Measurements from ENCODE around the gene KCNK2. TPM values are rescaled to one million over a fixed set of nuclear protein-coding genes. Genes with fewer than 3 reads are reported as not detected.
A peak's percentile ranks its signal among the peaks of the same experiment; 100 is the strongest.

Gene KCNK2
- total and polyA plus RNA-seq, 2 of the 4 experiments (the other 2 are of a cell fraction): 45.9 to 86.9 TPM

GRCh38 chr1:215081661-215082531 is 641 bp upstream of the KCNK2 start:
- peak overlapping the region; percentile 36 for H3K14ac ChIP-seq (replicated peaks; ENCODE audit: low read depth, low read length)
- no peak overlapping the region; the same call in 1 of the 2 replicates for H3K27ac ChIP-seq (ENCODE audit: insufficient read depth, low read length)
- H3K4me2 ChIP-seq (ENCODE audit: low read depth, low read length): peak overlapping the region; percentile 74
- H2BK120ac ChIP-seq (ENCODE audit: low read depth, low read length): peak overlapping the region; percentile 59; the same call in 1 of the 2 replicates
- ATAC-seq (ENCODE audit: low read depth) (peak; percentile 26), DNase-seq (peak; percentile 23)
- POLR2A ChIA-PET (ENCODE audit: unreplicated experiment): no interaction called here
- peak overlapping the region; percentile 29 for H2AK5ac ChIP-seq (ENCODE audit: low read depth, low read length)
- H3K4me1 ChIP-seq (ENCODE audit: control insufficient read depth, insufficient read depth, low read length): peaks cover 2% of the 10 kb centered on the region; the same call in 1 of the 2 replicates
- peak overlapping the region; percentile 93 for H2AFZ ChIP-seq (replicated peaks; ENCODE audit: low read length, poor library complexity)
- H3K27me3 ChIP-seq (ENCODE audit: control insufficient read depth, insufficient read depth, low read length): peaks cover 4% of the 10 kb centered on the region; the same call in 1 of the 2 replicates
- H4K8ac ChIP-seq (ENCODE audit: low read depth in 2 of 2, low read length in 2 of 2): peak overlapping the region; percentile 16 to 59; a peak in 3 of 4 replicates
- H3K9me1 ChIP-seq (ENCODE audit: insufficient read depth, low read length): no peaks in the 10 kb centered on the region
- peak overlapping the region; percentile 50 for H3K4ac ChIP-seq (ENCODE audit: low read depth, low read length)
- peak overlapping the region; percentile 26; the same call in 1 of the 2 replicates for H2BK20ac ChIP-seq (ENCODE audit: low read depth, low read length)
- H3K56ac ChIP-seq (ENCODE audit: extremely low read depth, insufficient read depth, low read length): no peak overlapping the region
- intact Hi-C loops (cut with micrococcal nuclease) (loop anchor here (2.0 to 5.0 kb wide), 4 partner anchors 125 to 445 kb away; no protein-coding TSS in a partner anchor), dilution Hi-C loops (cut with HindIII; ENCODE audit: low sequenced_read_pairs, unreplicated experiment) (no loop called here), in situ Hi-C loops (cut with MboI; ENCODE audit: low sequenced_read_pairs) (no loop called here)
- H2BK15ac ChIP-seq (ENCODE audit: low read depth, low read length): peak overlapping the region; percentile 56
- H3K4me3 ChIP-seq (ENCODE audit: insufficient read depth, low read depth, low read length): peak overlapping the region; percentile 85
- peaks cover 3 to 6% of the 10 kb centered on the region in 2 experiments; a peak in 1 of 4 replicates for H3K79me1 ChIP-seq (ENCODE audit: low read depth in 1 of 2, low read length in 2 of 2)
- H3K9ac ChIP-seq (ENCODE audit: low read depth, low read length): peak overlapping the region; percentile 73
- H2BK5ac ChIP-seq (ENCODE audit: low read depth, low read length, poor library complexity, severe bottlenecking): no peak overlapping the region
- peak overlapping the region; percentile 76 for H3K23ac ChIP-seq (ENCODE audit: low read depth, low read length)
- 0 out of 2 replicates have a peak overlapping the region, but pooled peaks have one; percentile 19 for H4K91ac ChIP-seq (ENCODE audit: insufficient read depth, low read depth, low read length)
- 0 out of 2 replicates have a peak overlapping the region, but pooled peaks have one; percentile 13 for H3K18ac ChIP-seq (ENCODE audit: low read depth, low read length)
- TF ChIP-seq FOS (IDR thresholded peaks at IDR 0.05; ENCODE audit: low read depth, low read length) (no peak), POLR2A (IDR thresholded peaks at IDR 0.05; ENCODE audit: low read depth, low read length) (no peak), BHLHE40 (IDR thresholded peaks at IDR 0.05; ENCODE audit: low read depth, low read length) (no peak), MAZ (IDR thresholded peaks at IDR 0.05; ENCODE audit: borderline replicate concordance, low read depth, low read length) (no peak), RCOR1 (IDR thresholded peaks at IDR 0.05; ENCODE audit: insufficient replicate concordance, low read length) (no peak), MAFK (IDR thresholded peaks at IDR 0.05; ENCODE audit: low read depth, low read length) (no peak), CHD1 (IDR thresholded peaks at IDR 0.05; ENCODE audit: low read depth, low read length) (no peak), RFX5 (IDR thresholded peaks at IDR 0.05; ENCODE audit: low read depth, low read length) (no peak), CTCF (conservative IDR thresholded peaks at IDR 0.05; ENCODE audit: low read depth, low read length) (no peak)
- TF ChIP-seq, protein P1, sequence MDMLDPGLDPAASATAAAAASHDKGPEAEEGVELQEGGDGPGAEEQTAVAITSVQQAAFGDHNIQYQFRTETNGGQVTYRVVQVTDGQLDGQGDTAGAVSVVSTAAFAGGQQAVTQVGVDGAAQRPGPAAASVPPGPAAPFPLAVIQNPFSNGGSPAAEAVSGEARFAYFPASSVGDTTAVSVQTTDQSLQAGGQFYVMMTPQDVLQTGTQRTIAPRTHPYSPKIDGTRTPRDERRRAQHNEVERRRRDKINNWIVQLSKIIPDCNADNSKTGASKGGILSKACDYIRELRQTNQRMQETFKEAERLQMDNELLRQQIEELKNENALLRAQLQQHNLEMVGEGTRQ (IDR thresholded peaks at IDR 0.05; ENCODE audit: low read depth, low read length): no peak
- no peaks in the 10 kb centered on the region for H3K9me3 ChIP-seq (ENCODE audit: control insufficient read depth, insufficient read depth, low read length)
- CTCF ChIA-PET: interaction anchor here (0.7 kb wide), 1 partner anchor 13 kb away, joined by 4 read pairs; no protein-coding TSS in a partner anchor
- no peaks in the 10 kb centered on the region for H3K36me3 ChIP-seq (ENCODE audit: control insufficient read depth, insufficient read depth, low read length)
- H2AK9ac ChIP-seq (replicated peaks; ENCODE audit: low read depth, low read length, poor library complexity): peak overlapping the region; percentile 76
- 0% methylated on average over 4 of the region's 44 CpGs; no CpG with 5 or more reads in 1 of the 2 experiments for WGBS, 2 experiments (ENCODE audit: extremely low coverage in 2 of 2, insufficient read length in 1 of 2)
- no TSS peak for BruUV-seq (replicated peaks)
- no peaks in the 10 kb centered on the region for H4K20me1 ChIP-seq (ENCODE audit: insufficient read depth, low read length)
- H4K5ac ChIP-seq (ENCODE audit: low read depth, low read length): peak overlapping the region; percentile 44
